ENCODE measurements around the gene DNAJC6. TPM values are rescaled to one million over a fixed set of nuclear protein-coding genes. Genes with fewer than 3 reads are reported as not detected.

Gene DNAJC6
- total RNA-seq (2014; rRNA removed; shearing (Covaris generic); ENCODE audit: low replicate concordance): not detected in 2 replicates

GRCh38 chr1:65309304-65310077 is at the start of gene DNAJC6:
Gene DNAJC6, plus strand, starts transcription at chr1:65309543. Its CDS starts 203 bp downstream, at chr1:65309746.
- no peaks in the 10 kb centered on the region for H3K36me3 ChIP-seq
- no peaks in the 10 kb centered on the region for H3K9me3 ChIP-seq
- peaks cover 11% of the 10 kb centered on the region; the same call in 1 of the 2 replicates for H3K27me3 ChIP-seq
- H3K4me3 ChIP-seq: no peak within 1 kb of the TSS
- peak; percentile 65 for DNase-seq

GRCh38 chr1:65259816-65260215 is 49.5 kb upstream of the DNAJC6 start:
- H3K36me3 ChIP-seq: no peaks in the 10 kb centered on the region

GRCh38 chr1:65260851-65261473 is 48.4 kb upstream of the DNAJC6 start:
- H3K9me3 ChIP-seq: no peaks in the 10 kb centered on the region
- peak; percentile 9 for DNase-seq

More at GRCh38 chr1:65259816-65260215, 49.5 kb upstream of the DNAJC6 start:
- H3K4me3 ChIP-seq: no peak overlapping the region
- peaks cover 6% of the 10 kb centered on the region; the same call in 1 of the 2 replicates for H3K27me3 ChIP-seq
- DNase-seq: no peak
- H3K9me3 ChIP-seq: no peaks in the 10 kb centered on the region

GRCh38 chr1:65263286-65263685 is 46.1 kb upstream of the DNAJC6 start:
- Histone ChIP-seq H3K9me3 (no peaks in the 10 kb centered on the region), H3K4me3 (no peak overlapping the region), H3K36me3 (no peaks in the 10 kb centered on the region), H3K27me3 (peaks cover 6% of the 10 kb centered on the region; the same call in 1 of the 2 replicates)
- DNase-seq: no peak

More at GRCh38 chr1:65260851-65261473, 48.4 kb upstream of the DNAJC6 start:
- peaks cover 6% of the 10 kb centered on the region; the same call in 1 of the 2 replicates for H3K27me3 ChIP-seq
- no peak overlapping the region for H3K4me3 ChIP-seq
- H3K36me3 ChIP-seq: no peaks in the 10 kb centered on the region

GRCh38 chr1:65264197-65264929 is 45.0 kb upstream of the DNAJC6 start:
- peak; percentile 28 for DNase-seq
- Histone ChIP-seq H3K4me3 (no peak overlapping the region), H3K36me3 (no peaks in the 10 kb centered on the region), H3K27me3 (peaks cover 6% of the 10 kb centered on the region; the same call in 1 of the 2 replicates), H3K9me3 (no peaks in the 10 kb centered on the region)

GRCh38 chr1:65265296-65265650 is 44.1 kb upstream of the DNAJC6 start:
- DNase-seq: no peak
- Histone ChIP-seq H3K27me3 (peaks cover 6% of the 10 kb centered on the region; the same call in 1 of the 2 replicates), H3K36me3 (no peaks in the 10 kb centered on the region), H3K4me3 (peak overlapping the region; percentile 31; the same call in 1 of the 2 replicates), H3K9me3 (no peaks in the 10 kb centered on the region)

GRCh38 chr1:65265651-65266351 is 43.5 kb upstream of the DNAJC6 start:
- Histone ChIP-seq H3K36me3 (no peaks in the 10 kb centered on the region), H3K4me3 (peak overlapping the region; percentile 31), H3K9me3 (no peaks in the 10 kb centered on the region), H3K27me3 (peaks cover 6% of the 10 kb centered on the region; the same call in 1 of the 2 replicates)
- DNase-seq: peak; percentile 20

- Histone ChIP-seq H3K4me3 (no peak overlapping the region), H3K9me3 (no peaks in the 10 kb centered on the region), H3K36me3 (no peaks in the 10 kb centered on the region), H3K27me3 (peaks cover 6% of the 10 kb centered on the region; the same call in 1 of the 2 replicates)
- DNase-seq: no peak
These were observed 42.9 kb upstream of the DNAJC6 start for GRCh38 chr1:65266476-65266875.

GRCh38 chr1:65267271-65267670 is 42.1 kb upstream of the DNAJC6 start:
- Histone ChIP-seq H3K4me3 (no peak overlapping the region), H3K36me3 (no peaks in the 10 kb centered on the region), H3K9me3 (no peaks in the 10 kb centered on the region), H3K27me3 (peaks cover 6% of the 10 kb centered on the region; the same call in 1 of the 2 replicates)
- DNase-seq: no peak

- DNase-seq: no peak
- no peak overlapping the region for H3K4me3 ChIP-seq
- H3K27me3 ChIP-seq: peaks cover 6% of the 10 kb centered on the region; the same call in 1 of the 2 replicates
- no peaks in the 10 kb centered on the region for H3K36me3 ChIP-seq
- no peaks in the 10 kb centered on the region for H3K9me3 ChIP-seq
These were observed 41.7 kb upstream of the DNAJC6 start for GRCh38 chr1:65267683-65268082.

GRCh38 chr1:65269612-65270011 is 39.7 kb upstream of the DNAJC6 start:
- H3K4me3 ChIP-seq: no peak overlapping the region
- no peaks in the 10 kb centered on the region for H3K36me3 ChIP-seq
- H3K27me3 ChIP-seq: no peaks in the 10 kb centered on the region; the same call in 1 of the 2 replicates
- no peak for DNase-seq
- no peaks in the 10 kb centered on the region for H3K9me3 ChIP-seq

GRCh38 chr1:65276197-65276939 is 33.0 kb upstream of the DNAJC6 start:
- Histone ChIP-seq H3K9me3 (no peaks in the 10 kb centered on the region), H3K36me3 (no peaks in the 10 kb centered on the region), H3K4me3 (no peak overlapping the region), H3K27me3 (no peaks in the 10 kb centered on the region; the same call in 1 of the 2 replicates)
- DNase-seq: no peak

- Histone ChIP-seq H3K4me3 (no peak overlapping the region), H3K27me3 (no peaks in the 10 kb centered on the region; the same call in 1 of the 2 replicates)
These were observed 31.6 kb upstream of the DNAJC6 start for GRCh38 chr1:65277605-65278347.

GRCh38 chr1:65278376-65279069 is 30.8 kb upstream of the DNAJC6 start:
- H3K9me3 ChIP-seq: no peaks in the 10 kb centered on the region
- H3K27me3 ChIP-seq: no peaks in the 10 kb centered on the region; the same call in 1 of the 2 replicates
- no peaks in the 10 kb centered on the region for H3K36me3 ChIP-seq
- no peak for DNase-seq
- no peak overlapping the region for H3K4me3 ChIP-seq

More at GRCh38 chr1:65277605-65278347, 31.6 kb upstream of the DNAJC6 start:
- Histone ChIP-seq H3K36me3 (no peaks in the 10 kb centered on the region), H3K9me3 (no peaks in the 10 kb centered on the region)
- DNase-seq: no peak
